Coronary artery (tissue), 2 donors: Measurements from ENCODE around the gene MACROD2.
"Not testable (repeated sequence)": the region's sequence is repeated elsewhere in the genome, so short reads cannot be mapped to it uniquely, and the experiment has no call there.

Experiments used
- DNase-seq: peaks from one replicate; pipeline ENCODE4 v3.0.0-alpha.2; 2017; ENCODE audit warnings: low spot score
- H3K27ac ChIP-seq, 2 donors: fragments of 200-600 bp; sonication (generic); one replicate each; pipeline ENCODE4 v1.5.1; 2016 to 2019
- H3K4me3 ChIP-seq: fragments of 200-600 bp; sonication (generic); 2 replicates; pipeline ENCODE4 v1.5.1; 2016; ENCODE audit warnings: mild to moderate bottlenecking, moderate library complexity
- CTCF ChIP-seq: fragments of 200-600 bp; sonication (generic); IDR thresholded peaks from one replicate; pipeline ENCODE4 v1.5.1; 2019; ENCODE audit warnings: antibody characterized with exemption

Gene MACROD2

GRCh38 chr20:14963262-14963663, 967.9 kb downstream of the MACROD2 start:
- Histone ChIP-seq H3K27ac (no peak overlapping the region), H3K4me3 (no peak overlapping the region)
- no peak for TF ChIP-seq CTCF
- no peak for DNase-seq

DNA sequence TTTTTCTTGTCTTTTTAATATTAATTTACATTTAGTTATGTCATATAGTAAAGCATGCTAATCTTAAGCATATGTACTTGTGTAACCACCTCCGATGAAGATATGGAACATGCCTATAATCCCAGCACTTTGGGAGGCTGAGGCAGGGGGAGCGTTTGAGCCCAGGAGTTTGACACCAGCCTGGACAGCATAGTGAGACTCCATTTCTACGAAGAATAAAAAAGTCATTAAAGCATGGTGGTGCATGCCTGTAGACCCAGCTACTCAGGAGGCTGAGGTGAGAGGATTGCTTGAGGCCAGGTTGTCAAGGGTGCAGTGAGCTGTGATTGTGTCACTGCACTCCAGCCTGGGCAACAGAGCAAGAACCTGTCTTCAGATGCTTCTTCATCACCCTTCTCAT, 970.9 kb downstream of the MACROD2 start:
- Histone ChIP-seq H3K27ac (no peak overlapping the region), H3K4me3 (no peak overlapping the region)
- TF ChIP-seq CTCF, result no peak
- DNase-seq, result no peak

- H3K4me3 ChIP-seq, result no peak overlapping the region
- H3K27ac ChIP-seq, result no peak overlapping the region
- no peak for TF ChIP-seq CTCF
- no peak for DNase-seq
Observed at GRCh38 chr20:14966808-14967207, 971.5 kb downstream of the MACROD2 start.

- Histone ChIP-seq H3K4me3 (no peak overlapping the region), H3K27ac (no peak overlapping the region)
- TF ChIP-seq CTCF, result no peak
- DNase-seq, result no peak
Observed at GRCh38 chr20:14972256-14972655, 976.9 kb downstream of the MACROD2 start.

DNA sequence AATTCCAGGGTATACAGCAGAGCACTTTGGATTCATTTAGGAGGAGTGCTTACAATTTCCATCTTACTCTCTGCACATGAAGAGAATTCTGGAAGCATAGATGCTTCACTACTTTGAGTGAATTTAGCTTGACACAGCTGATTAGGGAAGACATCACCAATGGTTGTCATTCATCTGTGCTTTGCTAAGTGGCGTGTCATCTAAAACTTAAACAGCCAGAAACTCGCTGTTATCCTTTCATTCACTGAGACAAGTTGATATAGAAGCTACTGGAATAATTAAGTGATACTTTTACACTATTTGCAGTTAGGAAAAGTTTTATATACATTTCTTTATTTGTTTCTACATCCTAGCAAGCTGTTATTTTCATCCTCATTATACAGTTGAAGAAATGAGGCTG, 977.4 kb downstream of the MACROD2 start:
- H3K4me3 ChIP-seq, result no peak overlapping the region
- no peak for TF ChIP-seq CTCF
- DNase-seq, result no peak
- no peak overlapping the region for H3K27ac ChIP-seq

GRCh38 chr20:14979453-14979986, 984.2 kb downstream of the MACROD2 start:
- H3K27ac ChIP-seq, result no peak overlapping the region
- no peak for TF ChIP-seq CTCF
- no peak overlapping the region for H3K4me3 ChIP-seq
- DNase-seq, result no peak

GRCh38 chr20:14981486-14981885, 986.2 kb downstream of the MACROD2 start:
- not testable (repeated sequence) for H3K4me3 ChIP-seq, DNase-seq, H3K27ac ChIP-seq

GRCh38 chr20:14982324-14982723, 987.0 kb downstream of the MACROD2 start:
- not testable (repeated sequence) for H3K27ac ChIP-seq, H3K4me3 ChIP-seq, DNase-seq
